Measurements from ENCODE around the gene TMEM88. TPM values are rescaled to one million over a fixed set of nuclear protein-coding genes. Genes with fewer than 3 reads are reported as not detected.
"Not testable (repeated sequence)": the region's sequence is repeated elsewhere in the genome, so short reads cannot be mapped to it uniquely, and the experiment has no call there.

Gene TMEM88
- total RNA-seq, 1 experiment from 2014 or later, result 1.5 TPM

- H3K9me3 ChIP-seq (ENCODE audit: low read length), result no peaks in the 10 kb centered on the region
- DNase-seq (no peak), ATAC-seq (no peak)
- H4K20me1 ChIP-seq (ENCODE audit: low read length), result no peaks in the 10 kb centered on the region
- no peak overlapping the region for H3K9ac ChIP-seq (ENCODE audit: low read length)
- intact Hi-C loops (cut with micrococcal nuclease), result no loop called here
- no peaks in the 10 kb centered on the region for H3K79me2 ChIP-seq (ENCODE audit: low read length)
- ChIA-PET CTCF (no interaction called here), POLR2A (ENCODE audit: unreplicated experiment) (no interaction called here)
- H3K27ac ChIP-seq (ENCODE audit: low read length), result no peak overlapping the region
- no peak overlapping the region for H3K4me3 ChIP-seq (ENCODE audit: low read length)
- no peaks in the 10 kb centered on the region for H3K9me2 ChIP-seq (replicated peaks; ENCODE audit: low read length)
- no peaks in the 10 kb centered on the region for H3F3A ChIP-seq (ENCODE audit: low read length, unreplicated experiment)
- H3K4me2 ChIP-seq (ENCODE audit: low read length), result no peak overlapping the region
- no peak overlapping the region for H2AFZ ChIP-seq (ENCODE audit: low read length)
- peaks cover 30% of the 10 kb centered on the region for H3K4me1 ChIP-seq (ENCODE audit: insufficient read depth, low read length)
- H3K36me3 ChIP-seq (ENCODE audit: low read depth, low read length), result no peaks in the 10 kb centered on the region
- no TSS peak for BruUV-seq (replicated peaks)
- TF ChIP-seq EZH2 (IDR thresholded peaks at IDR 0.05; ENCODE audit: low read length, unreplicated experiment) (no peak), CTCF (conservative IDR thresholded peaks at IDR 0.05; ENCODE audit: low read depth, low read length) (no peak), EZH2phosphoT487 (IDR thresholded peaks at IDR 0.05; ENCODE audit: borderline replicate concordance, low read length) (no peak)
- no peaks in the 10 kb centered on the region for H3K27me3 ChIP-seq (ENCODE audit: low read length)
Observed at GRCh38 chr17:7807206-7807605, 47.7 kb upstream of the TMEM88 start.

- H2AFZ ChIP-seq (ENCODE audit: low read length), result peak overlapping the region; percentile 50; the same call in 1 of the 2 replicates
- peaks cover 24% of the 10 kb centered on the region for H3K4me1 ChIP-seq (ENCODE audit: insufficient read depth, low read length)
- no peak for TF ChIP-seq EZH2 (IDR thresholded peaks at IDR 0.05; ENCODE audit: low read length, unreplicated experiment)
- TF ChIP-seq CTCF (conservative IDR thresholded peaks at IDR 0.05; ENCODE audit: low read depth, low read length), result no peak
- no peak for TF ChIP-seq EZH2phosphoT487 (IDR thresholded peaks at IDR 0.05; ENCODE audit: borderline replicate concordance, low read length)
- H4K20me1 ChIP-seq (ENCODE audit: low read length), result no peaks in the 10 kb centered on the region
- H3F3A ChIP-seq (ENCODE audit: low read length, unreplicated experiment), result no peaks in the 10 kb centered on the region
- H3K9me3 ChIP-seq (ENCODE audit: low read length), result no peaks in the 10 kb centered on the region
- peak overlapping the region; percentile 79 for H3K4me2 ChIP-seq (ENCODE audit: low read length)
- ChIA-PET POLR2A (ENCODE audit: unreplicated experiment) (interaction anchor here (0.5 to 0.6 kb wide), 2 partner anchors 181 to 224 kb away, joined by 3 to 9 read pairs; no protein-coding TSS in a partner anchor), CTCF (interaction anchor here (0.6 kb wide), 1 partner anchor 163 kb away, joined by 3 read pairs; no protein-coding TSS in a partner anchor)
- BruUV-seq (replicated peaks), result TSS peak; percentile 96
- peak overlapping the region; percentile 97 for H3K27ac ChIP-seq (ENCODE audit: low read length)
- no peaks in the 10 kb centered on the region for H3K79me2 ChIP-seq (ENCODE audit: low read length)
- H3K9ac ChIP-seq (ENCODE audit: low read length), result peak overlapping the region; percentile 67
- H3K36me3 ChIP-seq (ENCODE audit: low read depth, low read length), result no peaks in the 10 kb centered on the region
- intact Hi-C loops (cut with micrococcal nuclease), result no loop called here
- no peaks in the 10 kb centered on the region for H3K27me3 ChIP-seq (ENCODE audit: low read length)
- DNase-seq (peak; percentile 78), ATAC-seq (peak; percentile 88)
- H3K4me3 ChIP-seq (ENCODE audit: low read length), result peak overlapping the region; percentile 48
- no peaks in the 10 kb centered on the region for H3K9me2 ChIP-seq (replicated peaks; ENCODE audit: low read length)
Observed at GRCh38 chr17:7809086-7809790, 45.6 kb upstream of the TMEM88 start.

GRCh38 chr17:7809791-7810343, 45.0 kb upstream of the TMEM88 start:
- CTCF ChIA-PET; H3K79me2 ChIP-seq (ENCODE audit: low read length); POLR2A ChIA-PET (ENCODE audit: unreplicated experiment); H3F3A ChIP-seq (ENCODE audit: low read length, unreplicated experiment); H3K9me2 ChIP-seq (replicated peaks; ENCODE audit: low read length); intact Hi-C loops (cut with micrococcal nuclease); H3K27me3 ChIP-seq (ENCODE audit: low read length); H3K9me3 ChIP-seq (ENCODE audit: low read length); H4K20me1 ChIP-seq (ENCODE audit: low read length); H3K36me3 ChIP-seq (ENCODE audit: low read depth, low read length): not testable (repeated sequence)
- peak overlapping the region; percentile 48; the same call in 1 of the 2 replicates for H3K4me3 ChIP-seq (ENCODE audit: low read length)
- H3K4me2 ChIP-seq (ENCODE audit: low read length), result peak overlapping the region; percentile 79
- peak overlapping the region; percentile 67 for H3K9ac ChIP-seq (ENCODE audit: low read length)
- DNase-seq, result peak; percentile 31
- H3K4me1 ChIP-seq (ENCODE audit: insufficient read depth, low read length), result peaks cover 22% of the 10 kb centered on the region
- peak overlapping the region; percentile 50; the same call in 1 of the 2 replicates for H2AFZ ChIP-seq (ENCODE audit: low read length)
- H3K27ac ChIP-seq (ENCODE audit: low read length), result peak overlapping the region; percentile 97
- BruUV-seq (replicated peaks), result TSS peak; percentile 15
- 0 out of 2 replicates have a peak, but pooled peaks have one; percentile 18 for ATAC-seq

Data from PC-3 (cell line).